ENCODE data around the gene JCAD. TPM values are rescaled to one million over a fixed set of nuclear protein-coding genes. Genes with fewer than 3 reads are reported as not detected.
"Not testable (repeated sequence)": the region's sequence is repeated elsewhere in the genome, so short reads cannot be mapped to it uniquely, and the experiment has no call there.

Gene JCAD
- polyA plus RNA-seq, 3 donors: 7.2 to 40.2 (median 12.1) TPM

GRCh38 chr10:30036341-30036740 lies 23.0 kb downstream of the JCAD start:
- H3K27ac ChIP-seq (ENCODE audit: low read depth, low read length): no peak overlapping the region
- WGBS, 3 donors: 54 to 83% (median 75%) methylated on average over 3 of the region's 3 CpGs

DNA sequence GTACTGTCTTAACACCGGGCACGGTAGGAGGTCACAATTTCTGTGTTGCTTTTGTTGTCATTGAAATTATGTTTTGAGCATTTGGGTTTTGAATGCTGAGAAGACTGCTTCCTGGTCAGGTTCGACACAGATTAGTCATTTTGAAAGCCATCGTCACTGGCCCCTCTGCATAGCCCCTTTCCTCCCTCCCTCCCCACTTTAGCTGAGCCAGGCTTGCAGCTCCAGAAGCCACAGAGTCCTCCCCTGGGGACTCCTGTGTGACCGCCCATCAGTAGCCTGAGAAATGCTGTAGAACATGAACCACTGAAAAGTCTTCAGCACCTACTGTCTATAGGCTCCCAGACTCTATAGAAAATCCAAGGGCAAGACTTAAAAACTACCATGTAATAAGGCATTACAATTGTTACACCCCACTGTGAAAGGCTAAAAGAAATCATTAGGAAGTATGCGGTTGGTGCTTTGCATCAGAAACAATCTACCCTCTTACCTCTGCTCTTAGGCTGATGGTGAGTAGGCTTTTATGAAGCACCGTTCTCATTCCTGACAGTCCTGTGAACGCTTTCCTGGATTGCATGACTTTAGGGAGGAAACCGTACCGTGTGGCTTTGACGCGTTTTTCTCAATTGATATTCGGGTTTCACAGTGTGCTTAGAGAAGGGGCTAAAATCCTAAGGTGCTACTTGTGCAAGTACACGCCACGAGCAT lies 24.8 kb downstream of the JCAD start:
- H3K27ac ChIP-seq (ENCODE audit: low read depth, low read length): no peak overlapping the region

GRCh38 chr10:30032125-30032524 lies 27.3 kb downstream of the JCAD start:
- H3K27ac ChIP-seq (ENCODE audit: low read depth, low read length): no peak overlapping the region
- WGBS, 3 donors: 85 to 89% (median 88%) methylated on average over 1 of the region's 1 CpG

More for the DNA sequence above, 24.8 kb downstream of the JCAD start:
- WGBS, 3 donors: 65 to 70% (median 65%) methylated on average over 15 of the region's 15 CpGs

DNA sequence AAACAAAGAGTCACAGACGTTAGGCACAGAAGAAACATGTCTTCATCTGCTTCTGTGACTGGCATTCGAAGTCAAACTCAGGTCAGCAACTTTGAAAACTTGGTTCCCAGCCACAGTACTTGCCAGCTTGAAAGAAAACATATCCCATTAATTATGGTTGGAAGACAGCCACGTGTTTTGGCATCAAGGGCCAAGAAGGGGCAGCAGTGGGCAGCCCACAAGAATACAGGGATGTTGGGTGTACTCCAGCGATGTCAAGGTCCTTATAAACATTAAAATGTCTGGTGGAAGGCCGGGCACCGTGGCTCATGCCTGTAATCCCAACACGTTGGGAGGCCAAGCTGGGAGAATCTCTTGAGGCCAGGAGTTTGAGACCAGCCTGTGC lies 29.5 kb downstream of the JCAD start:
- H3K27ac ChIP-seq (ENCODE audit: low read depth, low read length): no peak overlapping the region
- whole genome bisulfite sequencing, 3 donors: 53 to 75% (median 75%) methylated on average over 7 of the region's 7 CpGs

GRCh38 chr10:30029164-30029871 lies 30.1 kb downstream of the JCAD start:
- H3K27ac ChIP-seq (ENCODE audit: low read depth, low read length): no peak overlapping the region
- WGBS, 3 donors: 79 to 83% (median 80%) methylated on average over 19 of the region's 19 CpGs

- 78 to 90% (median 79%) methylated on average over 12 of the region's 12 CpGs for WGBS, 3 donors
- H3K27ac ChIP-seq (ENCODE audit: low read depth, low read length): no peak overlapping the region
These were observed 30.7 kb downstream of the JCAD start for GRCh38 chr10:30028738-30029030.

GRCh38 chr10:30028006-30028737 lies 31.2 kb downstream of the JCAD start:
- 44 to 54% (median 48%) methylated on average over 18 of the region's 18 CpGs for WGBS, 3 donors
- no peak overlapping the region for H3K27ac ChIP-seq (ENCODE audit: low read depth, low read length)

- 40 to 60% (median 41%) methylated on average over 42 of the region's 42 CpGs for WGBS, 3 donors
- H3K27ac ChIP-seq (ENCODE audit: low read depth, low read length): peak overlapping the region; percentile 40
These were observed 32.1 kb downstream of the JCAD start for GRCh38 chr10:30027057-30028005.

DNA sequence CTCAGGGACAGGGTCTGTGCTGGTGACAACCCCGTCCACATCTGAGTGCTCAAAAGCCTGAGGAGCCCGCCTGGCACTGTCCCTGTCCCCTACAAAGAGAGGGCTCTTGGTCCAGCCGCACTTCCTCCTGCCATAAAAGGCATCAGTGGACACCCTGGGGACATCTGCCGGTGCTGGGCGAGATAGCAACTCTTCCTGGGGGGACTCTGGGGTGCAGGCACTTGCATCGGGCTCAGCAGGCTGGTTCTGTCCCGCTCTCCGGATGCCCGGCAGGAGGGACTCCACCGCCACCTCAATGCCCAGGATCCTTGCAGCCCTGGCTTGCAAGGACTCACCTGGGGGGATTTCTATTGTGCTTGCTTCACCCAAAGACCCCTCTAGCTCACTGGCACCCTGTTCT lies 32.8 kb downstream of the JCAD start:
- 75 to 84% (median 80%) methylated on average over 10 of the region's 10 CpGs for WGBS, 3 donors
- no peak overlapping the region for H3K27ac ChIP-seq (ENCODE audit: low read depth, low read length)

- WGBS, 3 donors: 88 to 96% (median 93%) methylated on average over 10 of the region's 10 CpGs
- no peak overlapping the region for H3K27ac ChIP-seq (ENCODE audit: low read depth, low read length)
These were observed 33.3 kb downstream of the JCAD start for GRCh38 chr10:30026080-30026479.

DNA sequence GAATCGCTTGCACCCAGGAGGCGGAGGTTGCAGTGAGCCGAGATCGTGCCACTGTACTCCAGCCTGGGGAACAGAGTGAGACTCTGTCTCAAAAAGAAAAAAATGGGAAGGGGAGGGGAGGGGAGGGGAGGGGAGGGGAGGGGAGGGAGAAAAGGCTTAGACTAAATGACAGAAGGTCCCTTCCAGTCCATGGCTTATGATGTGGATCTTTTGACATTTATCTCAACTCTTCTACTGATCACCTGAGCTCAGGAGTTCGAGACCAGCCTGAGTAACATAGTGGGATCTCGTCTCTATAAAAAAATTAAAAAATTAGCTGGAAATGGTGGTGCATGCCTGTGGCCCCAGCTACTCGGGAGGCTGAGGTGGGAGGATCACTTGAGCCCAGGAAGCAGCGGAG lies 34.0 kb downstream of the JCAD start:
- WGBS, 3 donors: 87 to 94% (median 88%) methylated on average over 8 of the region's 8 CpGs

GRCh38 chr10:30022590-30022989 lies 36.8 kb downstream of the JCAD start:
- H3K27ac ChIP-seq (ENCODE audit: low read depth, low read length): no peak overlapping the region
- WGBS, 3 donors: 91 to 93% (median 93%) methylated on average over 6 of the region's 6 CpGs

More for the DNA sequence above, 34.0 kb downstream of the JCAD start:
- not testable (repeated sequence) for H3K27ac ChIP-seq (ENCODE audit: low read depth, low read length)

- no peak overlapping the region for H3K27ac ChIP-seq (ENCODE audit: low read depth, low read length)
These were observed 39.9 kb downstream of the JCAD start for GRCh38 chr10:30019468-30019867.

- 69 to 71% (median 69%) methylated on average over 6 of the region's 6 CpGs for WGBS, 3 donors
- H3K27ac ChIP-seq (ENCODE audit: low read depth, low read length): no peak overlapping the region
These were observed 40.9 kb downstream of the JCAD start for GRCh38 chr10:30018496-30018895.

- H3K27ac ChIP-seq (ENCODE audit: low read depth, low read length): no peak overlapping the region
- WGBS, 3 donors: 44 to 77% (median 61%) methylated on average over 6 of the region's 6 CpGs
These were observed 41.4 kb downstream of the JCAD start for GRCh38 chr10:30017966-30018365.

- no peak overlapping the region for H3K27ac ChIP-seq (ENCODE audit: low read depth, low read length)
- WGBS, 3 donors: 46 to 82% (median 47%) methylated on average over 6 of the region's 6 CpGs
These were observed 41.8 kb downstream of the JCAD start for GRCh38 chr10:30017556-30017955.

DNA sequence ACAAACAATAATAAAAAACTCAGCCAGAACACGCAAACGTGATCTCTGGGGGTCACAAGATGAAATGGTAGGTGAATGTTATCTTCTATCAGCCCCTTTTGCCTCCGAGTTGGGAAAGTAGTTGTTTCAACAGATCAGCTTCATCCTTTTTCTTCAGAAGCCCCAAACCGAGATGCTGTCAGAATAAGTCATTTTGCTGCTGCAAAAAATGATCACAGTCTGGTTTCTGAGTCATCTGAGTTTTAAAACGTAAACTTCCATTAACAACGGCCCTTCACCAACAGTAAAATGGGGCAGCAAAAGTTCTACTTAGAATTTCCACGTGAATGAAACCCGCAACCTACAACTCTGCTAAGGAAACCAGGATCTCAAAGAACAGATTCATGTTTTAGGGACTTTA lies 44.9 kb downstream of the JCAD start:
- WGBS, 3 donors: 74 to 82% (median 82%) methylated on average over 8 of the region's 8 CpGs

DNA sequence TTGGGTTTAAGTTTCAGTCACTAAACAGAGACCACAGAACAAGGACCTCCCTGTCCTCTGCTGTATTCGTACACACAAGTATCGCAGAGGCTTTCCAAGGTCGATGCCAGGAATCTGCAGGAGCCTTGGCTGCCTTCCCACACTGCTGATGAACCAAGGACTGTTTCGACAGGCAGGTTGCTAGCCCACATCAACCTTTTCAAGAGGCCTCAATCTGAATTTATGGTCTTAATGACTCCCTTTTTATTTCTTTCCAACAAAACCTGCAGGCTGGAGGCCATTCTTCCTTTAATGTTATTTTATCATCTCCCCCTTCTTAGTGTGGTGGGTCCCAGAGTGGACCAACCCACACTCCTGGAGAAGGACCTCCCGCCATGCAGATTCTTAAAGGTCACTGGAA lies 45.6 kb downstream of the JCAD start:
- WGBS, 3 donors: 36 to 68% (median 67%) methylated on average over 5 of the region's 5 CpGs
- H3K27ac ChIP-seq (ENCODE audit: low read depth, low read length): no peak overlapping the region

More for the DNA sequence above, 44.9 kb downstream of the JCAD start:
- H3K27ac ChIP-seq (ENCODE audit: low read depth, low read length): no peak overlapping the region

Data from adipose tissue (tissue), 3 donors.